Thyroid gland (tissue), 4 donors: Measurements from ENCODE around the gene SLC25A45. TPM values are rescaled to one million over a fixed set of nuclear protein-coding genes. Genes with fewer than 3 reads are reported as not detected.

Experiments
- DNase-seq, 2 donors: peaks; one replicate each; pipeline ENCODE4 v3.0.0-alpha.2; 2019
- H3K27ac ChIP-seq, 3 donors: fragments of 200-600 bp; sonication (generic); 1 replicate in 2 of 3; 2 replicates in 1 of 3; pipeline ENCODE4 v1.5.1; 2016 to 2019; ENCODE audit warnings: mild to moderate bottlenecking in 1 of 3, moderate library complexity in 1 of 3
- H3K27me3 ChIP-seq: fragments of 200-600 bp; sonication (generic); one replicate; pipeline ENCODE4 v1.5.1; 2019
- H3K36me3 ChIP-seq, 2 donors: fragments of 200-600 bp; sonication (generic); one replicate each; pipeline ENCODE4 v1.5.1; 2016 to 2019
- H3K4me1 ChIP-seq, 2 donors: fragments of 200-600 bp; sonication (generic); one replicate each; pipeline ENCODE4 v1.5.1; 2017 to 2019
- H3K4me3 ChIP-seq, 3 donors: fragments of 200-600 bp; sonication (generic); replicated peaks in 1 of 3; 1 replicate in 2 of 3; 2 replicates in 1 of 3; pipeline ENCODE4 v1.5.1; 2016; ENCODE audit warnings: mild to moderate bottlenecking in 1 of 3
- H3K9me3 ChIP-seq: fragments of 200-600 bp; sonication (generic); one replicate; pipeline ENCODE4 v1.5.1; 2017
- POLR2A ChIP-seq, 2 donors: fragments of 450-650 bp; IDR thresholded peaks; one replicate each; pipeline ENCODE4 v1.6.1; 2017; ENCODE audit warnings: antibody characterized with exemption in 2 of 2, mild to moderate bottlenecking in 2 of 2, moderate library complexity in 1 of 2
- WGBS, 2 donors: methylation state at CpG; one replicate each; pipeline ENCODE4 v1.1.5; 2017; 5-methylcytosine and 5-hydroxymethylcytosine counted together
- intact Hi-C: fragments of 100-400 bp; cut with DNase I; formaldehyde crosslinking; loops from one replicate; pipeline ENCODE4 v1.15.1; 2023
- total RNA-seq, 4 donors: library from RNA; depleted of rRNA; stranded (reverse); fragments of >200 nt; gene quantifications; one replicate each; pipeline ENCODE4 v1.2.3, GENCODE V29; 2016
- TF ChIP-seq, protein P1 (sequence below), 6 experiments: fragments of 200-600 bp in 3 of 6; fragments of 450-650 bp in 3 of 6; sonication (generic) in 3 of 6; IDR thresholded peaks; one replicate each; pipeline ENCODE4 v1.5.1; 2016 to 2019; ENCODE audit warnings: antibody characterized with exemption in 6 of 6, mild to moderate bottlenecking in 2 of 6, inconsistent platforms in 1 of 6, moderate library complexity in 1 of 6

SLC25A45 gene
- total RNA-seq, 4 donors from 2014 or later = 13.0 to 28.0 (median 20.9) TPM

DNA sequence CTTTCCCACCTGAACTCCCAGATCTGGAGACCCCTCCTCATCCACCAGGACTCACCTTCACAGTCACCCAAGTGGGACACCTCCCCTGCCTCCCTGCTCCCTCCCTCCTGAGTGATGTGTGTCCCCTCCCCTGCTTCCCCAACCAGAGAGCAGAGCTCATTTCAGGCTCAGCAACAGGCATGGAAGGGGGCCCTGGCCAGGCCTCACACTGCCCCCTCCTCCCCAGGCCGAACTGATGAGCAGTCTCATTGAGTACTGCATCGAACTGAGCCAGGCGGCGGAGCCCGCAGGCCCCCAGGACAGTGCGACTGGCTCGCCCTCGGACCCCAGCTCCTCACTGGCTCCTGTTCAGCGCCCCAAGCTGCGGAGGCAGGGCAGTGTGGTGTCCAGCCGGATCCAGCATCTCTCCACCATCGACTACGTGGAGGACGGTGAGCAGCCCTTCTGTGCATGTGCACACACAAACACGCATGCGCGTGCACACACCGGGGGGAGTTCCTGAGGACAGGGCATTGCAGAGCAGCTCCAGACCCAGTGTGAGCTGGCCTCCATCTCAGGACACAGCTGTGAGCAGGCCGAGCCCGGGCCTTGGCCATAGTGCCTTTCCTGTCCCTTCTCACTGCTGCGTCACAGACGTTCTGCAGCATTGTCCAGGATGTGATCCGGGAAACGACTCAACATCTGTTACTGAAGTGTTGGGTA, 22.3 kb upstream of the SLC25A45 start:
- DNase-seq = peak in 1 of 2 donors; percentile 40
- no peak overlapping the region for H3K4me3 ChIP-seq
- H3K4me1 ChIP-seq = peaks cover 0 to 5% of the 10 kb centered on the region in 2 donors
- 89 to 98% methylated on average over 14 to 21 of the region's 24 CpGs for WGBS, 2 donors
- peaks cover 42 to 48% of the 10 kb centered on the region in 2 donors for H3K36me3 ChIP-seq
- no peaks in the 10 kb centered on the region for H3K9me3 ChIP-seq
- H3K27me3 ChIP-seq = no peaks in the 10 kb centered on the region
- intact Hi-C loops = loop anchor here (5.0 kb wide), 1 partner anchor 193 kb away; the partner anchor contains the start of gene KCNK7
- peak overlapping the region; percentile 10 to 81 (median 22) for H3K27ac ChIP-seq
- TF ChIP-seq, protein P1, sequence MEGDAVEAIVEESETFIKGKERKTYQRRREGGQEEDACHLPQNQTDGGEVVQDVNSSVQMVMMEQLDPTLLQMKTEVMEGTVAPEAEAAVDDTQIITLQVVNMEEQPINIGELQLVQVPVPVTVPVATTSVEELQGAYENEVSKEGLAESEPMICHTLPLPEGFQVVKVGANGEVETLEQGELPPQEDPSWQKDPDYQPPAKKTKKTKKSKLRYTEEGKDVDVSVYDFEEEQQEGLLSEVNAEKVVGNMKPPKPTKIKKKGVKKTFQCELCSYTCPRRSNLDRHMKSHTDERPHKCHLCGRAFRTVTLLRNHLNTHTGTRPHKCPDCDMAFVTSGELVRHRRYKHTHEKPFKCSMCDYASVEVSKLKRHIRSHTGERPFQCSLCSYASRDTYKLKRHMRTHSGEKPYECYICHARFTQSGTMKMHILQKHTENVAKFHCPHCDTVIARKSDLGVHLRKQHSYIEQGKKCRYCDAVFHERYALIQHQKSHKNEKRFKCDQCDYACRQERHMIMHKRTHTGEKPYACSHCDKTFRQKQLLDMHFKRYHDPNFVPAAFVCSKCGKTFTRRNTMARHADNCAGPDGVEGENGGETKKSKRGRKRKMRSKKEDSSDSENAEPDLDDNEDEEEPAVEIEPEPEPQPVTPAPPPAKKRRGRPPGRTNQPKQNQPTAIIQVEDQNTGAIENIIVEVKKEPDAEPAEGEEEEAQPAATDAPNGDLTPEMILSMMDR (IDR thresholded peaks at IDR 0.05) = no peak
- TF ChIP-seq POLR2A (IDR thresholded peaks at IDR 0.05) = no peak

DNA sequence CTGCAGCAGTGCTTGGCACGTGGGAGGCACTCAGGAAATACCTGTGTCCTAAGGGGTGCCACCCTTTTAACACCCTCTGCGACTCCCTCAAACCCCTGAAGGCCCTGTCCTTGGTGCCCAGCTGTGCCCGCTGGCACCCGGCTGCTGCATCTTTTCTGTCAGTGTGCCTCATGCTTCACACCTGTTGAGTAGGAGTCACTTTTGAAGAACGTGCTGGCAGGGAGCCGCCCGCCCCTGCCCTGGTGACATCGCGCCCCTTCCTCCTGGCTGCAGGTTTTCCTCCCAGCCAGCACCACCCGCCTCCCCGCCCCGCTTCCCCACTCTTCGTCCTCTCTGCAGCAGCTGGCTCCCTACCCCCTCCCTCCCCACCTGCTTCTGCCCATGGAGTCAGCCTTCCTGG, 21.8 kb upstream of the SLC25A45 start:
- Histone ChIP-seq H3K9me3 (no peaks in the 10 kb centered on the region), H3K4me3 (no peak overlapping the region), H3K4me1 (peaks cover 0 to 5% of the 10 kb centered on the region in 2 donors), H3K36me3 (peaks cover 43 to 48% of the 10 kb centered on the region in 2 donors), H3K27me3 (no peaks in the 10 kb centered on the region), H3K27ac (peak overlapping the region in 2 of 3 donors; percentile 10 to 81)
- intact Hi-C loops = loop anchor here (5.0 kb wide), 1 partner anchor 193 kb away; the partner anchor contains the start of gene KCNK7
- DNase-seq = no peak
- TF ChIP-seq, protein P1 (IDR thresholded peaks at IDR 0.05) = no peak
- TF ChIP-seq POLR2A (IDR thresholded peaks at IDR 0.05) = no peak
- 85 to 91% methylated on average over 10 to 11 of the region's 13 CpGs for WGBS, 2 donors

DNA sequence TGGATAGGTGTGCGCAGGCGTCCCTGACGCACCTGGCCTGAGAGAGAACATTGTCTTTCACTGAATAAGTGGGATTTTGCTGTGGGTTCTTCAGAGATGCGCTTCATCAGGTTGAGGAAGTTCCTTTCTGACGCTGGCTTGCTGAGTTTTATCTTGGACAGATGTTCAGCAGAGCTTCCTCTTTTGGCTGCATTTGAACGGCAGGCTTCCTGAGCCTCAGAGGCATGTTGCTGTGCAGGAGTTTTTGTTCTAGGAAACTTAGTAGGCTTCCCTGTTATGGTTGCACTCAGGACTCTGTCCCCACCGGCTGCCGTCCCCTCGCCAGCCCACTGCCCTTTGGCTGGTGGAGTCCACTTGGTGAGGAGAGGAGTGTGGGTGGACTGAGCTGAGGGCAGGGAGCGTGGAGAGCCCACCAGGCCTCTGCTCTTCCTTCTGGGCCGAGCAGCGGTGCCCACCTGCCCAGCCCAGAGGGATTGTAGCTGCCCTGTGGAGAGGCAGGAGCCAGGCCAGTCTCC, 21.2 kb upstream of the SLC25A45 start:
- intact Hi-C loops = loop anchor here (5.0 kb wide), 1 partner anchor 194 kb away; the partner anchor contains the start of gene KCNK7
- 71 to 83% methylated on average over 9 to 12 of the region's 12 CpGs for WGBS, 2 donors
- Histone ChIP-seq H3K4me1 (peaks cover 0 to 5% of the 10 kb centered on the region in 2 donors), H3K27me3 (no peaks in the 10 kb centered on the region), H3K4me3 (no peak overlapping the region), H3K36me3 (peaks cover 39 to 45% of the 10 kb centered on the region in 2 donors), H3K9me3 (no peaks in the 10 kb centered on the region), H3K27ac (peak overlapping the region in 2 of 3 donors; percentile 10 to 81)
- TF ChIP-seq, protein P1 (IDR thresholded peaks at IDR 0.05) = no peak
- peak in 1 of 2 donors; percentile 16 for TF ChIP-seq POLR2A (IDR thresholded peaks at IDR 0.05)
- no peak for DNase-seq

DNA sequence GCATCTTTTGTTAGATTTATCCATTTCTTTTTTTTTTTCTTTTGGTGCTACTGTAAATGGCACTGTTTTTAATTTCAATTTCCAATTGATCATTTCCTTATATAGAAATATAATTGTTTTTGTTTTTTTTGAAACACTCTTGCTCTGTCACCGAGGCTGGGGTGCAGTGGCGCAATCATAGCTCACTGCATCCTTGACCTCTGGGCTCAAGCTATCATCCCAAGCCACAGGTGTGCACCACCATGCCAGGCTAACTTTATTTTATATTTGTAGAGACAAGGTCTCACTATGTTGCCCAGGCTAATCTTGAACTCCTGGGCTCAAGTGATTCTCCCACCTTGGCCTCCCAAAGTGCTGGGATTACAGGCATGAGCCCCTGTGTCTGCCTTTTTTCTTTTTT, 20.3 kb upstream of the SLC25A45 start:
- Histone ChIP-seq H3K36me3 (peaks cover 40 to 51% of the 10 kb centered on the region in 2 donors), H3K27ac (no peak overlapping the region), H3K4me1 (peaks cover 0 to 5% of the 10 kb centered on the region in 2 donors), H3K27me3 (no peaks in the 10 kb centered on the region), H3K4me3 (no peak overlapping the region), H3K9me3 (no peaks in the 10 kb centered on the region)
- intact Hi-C loops = loop anchor here (5.0 kb wide), 1 partner anchor 195 kb away; the partner anchor contains the start of gene KCNK7
- DNase-seq = no peak
- TF ChIP-seq, protein P1 (IDR thresholded peaks at IDR 0.05) = no peak
- TF ChIP-seq POLR2A (IDR thresholded peaks at IDR 0.05) = no peak
- WGBS, 2 donors = 88 to 91% methylated on average over 2 of the region's 2 CpGs

DNA sequence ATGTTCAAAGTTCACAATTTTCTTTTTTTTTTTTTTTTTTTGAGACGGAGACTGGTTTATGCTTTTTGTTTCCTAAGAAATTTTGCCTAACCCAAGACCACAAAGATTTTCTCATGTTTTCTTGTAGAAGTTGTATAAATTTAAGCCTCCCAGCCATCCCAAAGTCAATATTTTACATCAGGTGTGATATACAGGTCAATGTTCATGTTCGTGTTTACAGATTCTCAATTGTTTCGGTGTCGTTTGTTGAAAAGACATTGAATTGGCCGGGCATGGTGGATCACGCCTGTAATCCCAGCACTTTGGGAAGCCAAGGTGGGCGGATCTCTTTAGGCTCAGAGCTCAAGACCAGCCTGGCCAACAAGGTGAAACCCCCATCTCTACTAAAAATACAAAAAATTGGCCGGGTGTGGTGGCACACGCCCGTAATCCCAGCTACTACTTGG, 19.4 kb upstream of the SLC25A45 start:
- intact Hi-C loops = loop anchor here (5.0 kb wide), 1 partner anchor 195 kb away; the partner anchor contains the start of gene KCNK7
- no peak overlapping the region for H3K27ac ChIP-seq
- TF ChIP-seq, protein P1 (IDR thresholded peaks at IDR 0.05) = no peak
- TF ChIP-seq POLR2A (IDR thresholded peaks at IDR 0.05) = no peak
- no peak for DNase-seq
- H3K36me3 ChIP-seq = peaks cover 33 to 47% of the 10 kb centered on the region in 2 donors
- WGBS, 2 donors = 91 to 95% methylated on average over 10 of the region's 10 CpGs
- H3K27me3 ChIP-seq = no peaks in the 10 kb centered on the region
- no peaks in the 10 kb centered on the region for H3K9me3 ChIP-seq
- H3K4me1 ChIP-seq = peaks cover 0 to 5% of the 10 kb centered on the region in 2 donors
- H3K4me3 ChIP-seq = no peak overlapping the region
